HG03066 (cell line): ENCODE data around the gene ENC1.

ENCODE experiments used
- ATAC-seq: cut with Tn5 transposase; IDR thresholded peaks from one replicate; pipeline ENCODE4 v1.9.1; 2021; ENCODE audit warnings: low read depth; ENCODE audit not compliant: unreplicated experiment

ENC1 gene

GRCh38 chr5:74633695-74634094, 6.8 kb downstream of the ENC1 start:
- ATAC-seq, result no peak

- ATAC-seq, result no peak
These were observed 7.6 kb downstream of the ENC1 start for GRCh38 chr5:74632947-74633356.

- peak; percentile 95 for ATAC-seq
These were observed 9.2 kb downstream of the ENC1 start for GRCh38 chr5:74631081-74631953.

- ATAC-seq, result no peak
These were observed 10.0 kb downstream of the ENC1 start for GRCh38 chr5:74630453-74631066.

- no peak for ATAC-seq
These were observed 11.2 kb downstream of the ENC1 start for GRCh38 chr5:74629326-74629725.

- ATAC-seq, result no peak
These were observed 12.2 kb downstream of the ENC1 start for GRCh38 chr5:74628359-74628758.

GRCh38 chr5:74627646-74628279, 12.8 kb downstream of the ENC1 start:
- no peak for ATAC-seq

- no peak for ATAC-seq
These were observed 13.9 kb downstream of the ENC1 start for GRCh38 chr5:74626386-74627222.

GRCh38 chr5:74625742-74626241, 14.7 kb downstream of the ENC1 start:
- ATAC-seq, result no peak

- ATAC-seq, result no peak
These were observed 15.5 kb downstream of the ENC1 start for GRCh38 chr5:74624931-74625505.

- ATAC-seq, result no peak
These were observed 16.0 kb downstream of the ENC1 start for GRCh38 chr5:74624501-74624900.

- no peak for ATAC-seq
These were observed 16.6 kb downstream of the ENC1 start for GRCh38 chr5:74623748-74624408.

GRCh38 chr5:74623006-74623611, 17.4 kb downstream of the ENC1 start:
- no peak for ATAC-seq

GRCh38 chr5:74622122-74622521, 18.4 kb downstream of the ENC1 start:
- ATAC-seq, result no peak

- no peak for ATAC-seq
These were observed 19.0 kb downstream of the ENC1 start for GRCh38 chr5:74621492-74621891.

GRCh38 chr5:74619308-74619707, 21.2 kb downstream of the ENC1 start:
- ATAC-seq, result no peak

- ATAC-seq, result no peak
These were observed 22.4 kb downstream of the ENC1 start for GRCh38 chr5:74618106-74618505.

GRCh38 chr5:74617202-74617601, 23.3 kb downstream of the ENC1 start:
- ATAC-seq, result no peak
